Esophagus squamous epithelium (tissue), 4 donors: ENCODE results near the gene KCNMA1.

Experiments
- POLR2A ChIP-seq, 4 donors: fragments of 450-650 bp; IDR thresholded peaks; one replicate each; pipeline ENCODE4 v1.6.1; 2017; ENCODE audit warnings: antibody characterized with exemption in 4 of 4, mild to moderate bottlenecking in 4 of 4, moderate library complexity in 3 of 4
- TF ChIP-seq, protein P1 (sequence below), 6 experiments: fragments of 450-650 bp in 4 of 6; fragments of 200-600 bp in 2 of 6; sonication (generic) in 2 of 6; IDR thresholded peaks; one replicate each; pipeline ENCODE4 v1.5.1; 2016 to 2019; ENCODE audit warnings: antibody characterized with exemption in 6 of 6, mild to moderate bottlenecking in 4 of 6, moderate library complexity in 4 of 6

- TF ChIP-seq, protein P1, sequence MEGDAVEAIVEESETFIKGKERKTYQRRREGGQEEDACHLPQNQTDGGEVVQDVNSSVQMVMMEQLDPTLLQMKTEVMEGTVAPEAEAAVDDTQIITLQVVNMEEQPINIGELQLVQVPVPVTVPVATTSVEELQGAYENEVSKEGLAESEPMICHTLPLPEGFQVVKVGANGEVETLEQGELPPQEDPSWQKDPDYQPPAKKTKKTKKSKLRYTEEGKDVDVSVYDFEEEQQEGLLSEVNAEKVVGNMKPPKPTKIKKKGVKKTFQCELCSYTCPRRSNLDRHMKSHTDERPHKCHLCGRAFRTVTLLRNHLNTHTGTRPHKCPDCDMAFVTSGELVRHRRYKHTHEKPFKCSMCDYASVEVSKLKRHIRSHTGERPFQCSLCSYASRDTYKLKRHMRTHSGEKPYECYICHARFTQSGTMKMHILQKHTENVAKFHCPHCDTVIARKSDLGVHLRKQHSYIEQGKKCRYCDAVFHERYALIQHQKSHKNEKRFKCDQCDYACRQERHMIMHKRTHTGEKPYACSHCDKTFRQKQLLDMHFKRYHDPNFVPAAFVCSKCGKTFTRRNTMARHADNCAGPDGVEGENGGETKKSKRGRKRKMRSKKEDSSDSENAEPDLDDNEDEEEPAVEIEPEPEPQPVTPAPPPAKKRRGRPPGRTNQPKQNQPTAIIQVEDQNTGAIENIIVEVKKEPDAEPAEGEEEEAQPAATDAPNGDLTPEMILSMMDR (IDR thresholded peaks at IDR 0.05): no peak
- TF ChIP-seq POLR2A (IDR thresholded peaks at IDR 0.05): no peak
Measured at GRCh38 chr10:77520995-77521394, 116.6 kb downstream of the KCNMA1 start.
